GM12873 (cell line): Measurements from ENCODE around the gene ART1.

Source experiments
- TF ChIP-seq, protein P1 (sequence below): IDR thresholded peaks from 2 replicates; pipeline ENCODE4 v1.5.1; 2012; ENCODE audit warnings: low read depth, mild to moderate bottlenecking, moderate library complexity, low read length, control low read depth; ENCODE audit not compliant: insufficient read depth; ENCODE audit errors: missing control alignments

The ART1 gene

DNA sequence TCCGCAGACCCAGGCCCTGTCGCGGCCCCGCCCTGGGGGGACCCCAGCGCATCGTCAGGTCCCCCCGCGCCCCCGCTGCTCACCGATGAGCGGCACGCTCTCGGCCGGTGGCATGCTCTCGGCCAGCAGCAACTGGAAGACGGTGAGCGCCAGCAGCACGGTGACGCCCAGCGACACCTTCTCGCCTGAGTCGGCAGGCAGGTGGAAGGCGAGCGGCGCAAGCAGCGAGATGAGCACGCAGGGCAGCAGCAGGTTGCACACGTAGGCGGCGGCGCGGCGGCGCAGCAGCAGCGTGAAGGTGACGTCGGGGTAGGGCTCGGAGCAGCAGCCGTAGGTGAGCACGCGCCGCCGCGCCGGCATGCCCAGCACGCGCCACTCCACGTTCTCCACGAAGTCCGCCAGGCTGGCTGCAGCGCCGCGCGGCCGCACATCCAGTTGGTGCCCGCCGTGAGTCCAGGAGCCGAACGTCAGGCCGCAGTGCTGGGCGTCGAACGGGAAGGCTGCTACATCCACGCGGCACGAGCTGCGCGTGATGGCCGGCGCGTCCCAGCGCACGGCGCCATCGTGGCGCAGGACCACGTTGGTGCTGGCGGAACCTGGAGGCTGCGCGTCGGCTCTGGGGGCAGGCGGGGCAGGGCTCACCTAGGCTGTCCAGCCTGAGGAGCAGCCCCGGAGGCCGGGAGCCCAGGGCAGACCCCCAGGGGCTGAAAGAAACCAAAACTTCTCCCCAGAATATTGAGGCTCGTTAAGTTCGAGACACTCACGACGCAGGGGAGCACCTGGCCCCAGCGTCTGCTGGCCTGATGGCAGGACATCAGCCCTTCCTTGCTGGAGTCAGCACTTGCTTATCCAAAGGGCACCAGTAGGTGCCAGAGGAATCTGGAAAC, 22.5 kb downstream of the ART1 start:
- TF ChIP-seq, protein P1, sequence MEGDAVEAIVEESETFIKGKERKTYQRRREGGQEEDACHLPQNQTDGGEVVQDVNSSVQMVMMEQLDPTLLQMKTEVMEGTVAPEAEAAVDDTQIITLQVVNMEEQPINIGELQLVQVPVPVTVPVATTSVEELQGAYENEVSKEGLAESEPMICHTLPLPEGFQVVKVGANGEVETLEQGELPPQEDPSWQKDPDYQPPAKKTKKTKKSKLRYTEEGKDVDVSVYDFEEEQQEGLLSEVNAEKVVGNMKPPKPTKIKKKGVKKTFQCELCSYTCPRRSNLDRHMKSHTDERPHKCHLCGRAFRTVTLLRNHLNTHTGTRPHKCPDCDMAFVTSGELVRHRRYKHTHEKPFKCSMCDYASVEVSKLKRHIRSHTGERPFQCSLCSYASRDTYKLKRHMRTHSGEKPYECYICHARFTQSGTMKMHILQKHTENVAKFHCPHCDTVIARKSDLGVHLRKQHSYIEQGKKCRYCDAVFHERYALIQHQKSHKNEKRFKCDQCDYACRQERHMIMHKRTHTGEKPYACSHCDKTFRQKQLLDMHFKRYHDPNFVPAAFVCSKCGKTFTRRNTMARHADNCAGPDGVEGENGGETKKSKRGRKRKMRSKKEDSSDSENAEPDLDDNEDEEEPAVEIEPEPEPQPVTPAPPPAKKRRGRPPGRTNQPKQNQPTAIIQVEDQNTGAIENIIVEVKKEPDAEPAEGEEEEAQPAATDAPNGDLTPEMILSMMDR, result no peak

DNA sequence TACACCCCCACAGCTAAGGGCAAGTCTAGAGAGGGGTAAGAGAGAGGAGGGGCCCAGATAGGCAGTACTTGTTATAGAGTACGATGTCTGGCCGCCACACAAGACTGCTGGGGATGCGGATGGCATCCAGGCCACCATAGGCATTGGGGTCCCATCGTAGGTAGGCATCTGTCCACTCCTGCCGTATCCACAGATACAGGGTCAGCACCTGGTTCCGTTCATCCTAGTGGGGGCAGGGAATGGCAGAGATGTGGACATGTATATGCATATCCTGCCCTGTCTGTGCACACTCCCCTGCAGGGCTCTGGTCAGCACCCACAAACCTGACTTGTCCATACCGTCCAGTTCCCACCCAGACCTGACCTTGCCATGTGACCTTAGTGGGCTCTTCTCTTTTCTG, 24.2 kb downstream of the ART1 start:
- TF ChIP-seq, protein P1, result no peak

DNA sequence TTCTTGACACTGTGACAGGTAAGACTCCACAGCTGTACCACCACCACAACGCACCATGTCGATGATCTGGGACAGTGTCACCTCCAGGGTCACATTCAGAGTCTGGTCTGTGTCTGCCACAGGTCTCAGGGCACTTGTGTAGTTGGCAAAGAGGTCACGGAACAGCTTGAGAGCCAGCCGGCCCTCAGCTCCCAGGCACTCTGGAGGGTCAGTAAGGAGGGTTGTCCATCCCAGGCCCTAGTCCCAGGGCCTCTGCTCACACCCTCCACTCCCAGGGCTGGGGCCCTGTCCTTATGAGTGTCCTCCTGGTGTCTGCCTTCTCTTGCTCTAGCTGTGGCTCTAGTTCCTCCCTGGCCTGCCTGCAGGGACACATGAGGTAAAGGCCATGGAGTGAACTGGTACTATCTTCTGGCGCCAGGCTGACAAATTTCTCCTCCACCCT, 24.8 kb downstream of the ART1 start:
- TF ChIP-seq, protein P1, result no peak

DNA sequence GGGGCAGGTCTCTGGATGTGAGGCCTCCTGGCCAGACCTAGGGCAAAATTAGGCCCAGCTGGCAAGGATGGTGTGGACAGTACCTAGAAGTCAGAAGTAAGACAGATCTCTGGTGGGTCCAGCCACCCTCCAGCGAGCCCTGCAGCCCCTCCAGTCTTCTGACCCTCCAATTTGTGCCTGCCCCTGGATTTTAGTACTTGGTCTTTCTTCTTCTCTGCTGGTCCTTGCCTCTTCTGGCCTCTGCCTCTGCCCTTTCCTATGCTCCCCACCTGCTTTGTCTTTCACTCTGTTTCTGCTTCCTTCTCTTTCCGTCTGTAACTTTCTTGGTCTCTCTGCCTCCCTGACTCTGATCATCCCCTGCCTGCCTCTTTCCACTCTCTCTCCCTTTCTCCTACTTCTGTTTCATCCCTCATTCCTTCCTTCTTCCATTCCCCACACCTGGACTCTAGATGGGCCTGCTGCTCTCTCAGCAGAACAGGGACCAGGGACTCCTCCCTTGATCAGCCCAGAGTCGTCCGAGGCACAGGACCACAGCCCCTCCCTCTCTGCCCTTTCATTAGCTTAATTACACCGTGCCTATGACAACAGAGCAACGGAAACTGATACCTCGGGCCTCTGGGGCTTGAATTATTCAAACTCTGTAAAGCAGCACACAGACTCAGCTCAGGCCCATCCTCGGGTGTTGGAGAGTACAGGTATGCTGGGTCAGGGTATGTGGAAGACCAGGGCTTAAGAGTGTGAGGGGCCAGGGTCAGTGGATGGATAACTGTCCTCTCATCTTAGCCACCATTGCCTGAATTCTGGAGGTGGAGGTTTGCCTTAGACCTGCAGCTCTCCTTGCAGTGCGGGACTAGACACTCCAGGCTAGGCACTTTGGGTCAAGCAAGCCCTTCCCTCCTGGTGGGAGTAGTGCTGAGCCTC, 26.7 kb downstream of the ART1 start, which contains the start of gene CHRNA10:
CHRNA10 (minus strand) TSS at position 51 of the 921 bp plus-strand sequence. CDS start 72 bp downstream, outside the sequence.
- TF ChIP-seq, protein P1, result no peak

DNA sequence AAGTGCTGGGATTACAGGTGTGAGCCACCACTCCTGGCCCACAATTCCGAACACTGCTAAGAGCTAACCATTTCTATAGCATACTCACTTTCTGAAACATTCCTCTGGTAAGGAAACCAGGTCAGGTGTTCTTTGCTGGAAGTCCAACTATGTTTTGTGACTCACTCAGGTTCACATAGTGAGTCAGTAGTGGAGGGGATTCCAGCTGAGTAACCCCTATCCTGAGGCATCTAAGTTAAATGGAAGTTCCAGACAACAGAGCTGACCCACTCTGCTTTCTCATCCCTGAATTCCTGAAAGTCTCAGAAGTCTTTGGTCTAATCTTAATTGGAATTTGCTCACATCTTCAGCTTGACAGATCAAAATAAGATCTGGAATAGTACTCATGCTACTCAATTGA, 29.3 kb downstream of the ART1 start:
- TF ChIP-seq, protein P1, result no peak

DNA sequence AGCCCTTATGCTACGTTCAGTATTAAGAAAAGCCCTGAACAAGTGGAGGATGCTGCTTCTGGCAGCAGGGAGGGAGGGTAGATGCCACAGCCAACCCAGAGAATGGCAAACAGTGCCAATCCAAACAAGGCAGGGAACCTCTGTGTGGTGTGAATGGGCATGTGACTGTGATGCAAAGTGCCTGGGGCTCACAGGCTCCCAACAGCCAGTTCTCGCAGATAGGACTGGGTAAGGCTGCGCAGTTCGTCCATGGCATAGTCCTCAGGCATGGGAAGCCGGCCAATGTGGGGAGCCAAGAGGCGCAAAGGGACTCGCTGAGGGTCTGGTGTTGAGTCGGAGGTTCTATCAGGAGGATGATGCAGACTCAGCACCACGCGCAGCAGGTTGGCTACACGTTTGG, 31.0 kb downstream of the ART1 start:
- TF ChIP-seq, protein P1, result no peak

DNA sequence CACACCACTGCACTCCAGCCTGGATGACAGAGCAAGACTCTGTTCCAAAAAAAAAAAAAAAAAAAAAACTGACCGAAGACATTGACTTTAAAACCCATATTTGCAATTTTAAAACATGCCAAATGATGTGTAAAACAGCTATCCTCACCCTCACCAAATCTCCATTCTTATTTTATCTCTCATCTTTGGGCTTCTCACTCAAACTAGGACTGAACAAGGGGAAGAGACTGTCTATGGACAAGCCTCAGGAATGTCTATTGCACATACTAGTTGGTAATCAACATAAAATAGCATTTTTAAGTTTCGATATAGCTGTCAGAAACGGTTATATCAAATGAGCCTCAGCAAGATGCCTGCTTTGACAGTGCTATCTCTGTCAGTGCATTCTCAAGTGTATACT, 34.1 kb downstream of the ART1 start:
- TF ChIP-seq, protein P1, result no peak
